B cell (primary cell): ENCODE data around the gene C3orf85.

ENCODE experiments used
- CTCF ChIP-seq: fragments of 200-600 bp; IDR thresholded peaks from one replicate; pipeline ENCODE4 v1.8.0; 2022; ENCODE audit warnings: antibody characterized with exemption, mild to moderate bottlenecking
- EZH2 ChIP-seq: IDR thresholded peaks from 2 replicates; pipeline ENCODE4 v1.6.1; 2012; ENCODE audit warnings: borderline replicate concordance, low read depth, mild to moderate bottlenecking, moderate library complexity, low read length; ENCODE audit not compliant: insufficient read depth, poor library complexity, severe bottlenecking

DNA sequence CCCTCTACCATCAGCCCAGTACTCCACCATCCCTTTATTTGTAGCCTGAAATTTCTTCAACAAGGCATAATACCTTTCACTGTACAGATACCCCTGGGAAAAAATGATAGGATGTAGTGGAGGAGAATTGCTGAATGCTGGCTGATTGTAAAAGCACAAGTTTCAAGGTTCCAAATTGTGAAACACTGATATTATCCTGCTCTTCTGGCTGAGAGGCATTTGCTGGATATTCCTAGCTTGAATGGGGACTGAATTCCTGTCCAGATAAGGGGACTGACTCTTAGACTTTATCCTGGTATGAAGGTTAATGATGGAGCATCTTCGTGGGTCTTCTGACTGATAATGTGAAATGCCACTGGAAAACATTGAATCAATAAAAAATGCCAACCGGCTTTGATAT, 9.0 kb upstream of the C3orf85 start:
- no peak for TF ChIP-seq CTCF
- no peak for TF ChIP-seq EZH2
